K562 (cell line): ENCODE data around the gene EML2. TPM values are rescaled to one million over a fixed set of nuclear protein-coding genes. Genes with fewer than 3 reads are reported as not detected.
A peak's percentile ranks its signal among the peaks of the same experiment; 100 is the strongest.

Experiments
- BHLHE40 ChIP-seq: IDR thresholded peaks from 2 replicates; pipeline ENCODE4 v1.6.1; 2011; ENCODE audit warnings: low read length, improper control_type of control experiment
- FOXP1 ChIP-seq: sonication (generic); formaldehyde crosslinking; IDR thresholded peaks from 2 replicates; pipeline ENCODE4 v1.8.0; 2022; ENCODE audit warnings: mild to moderate bottlenecking, missing genetic modification reagents
- HDAC8 ChIP-seq: fragments of 450-650 bp; IDR thresholded peaks from 2 replicates; pipeline ENCODE4 v1.6.1; 2016; ENCODE audit warnings: mild to moderate bottlenecking, missing genetic modification characterization, moderate library complexity, missing compliant biosample characterization
- HEY1 ChIP-seq: fragments of 250-450 bp; sonication (Bioruptor Pico); IDR thresholded peaks from 2 replicates; pipeline ENCODE4 v1.5.0; 2020; ENCODE audit warnings: mild to moderate bottlenecking, moderate library complexity, borderline replicate concordance
- HNRNPH1 ChIP-seq: fragments of 200-400 bp; formaldehyde crosslinking; optimal IDR thresholded peaks from 2 replicates; pipeline ENCODE3; 2017; ENCODE audit warnings: low read depth, mild to moderate bottlenecking, low read length, moderate library complexity
- PHF21A ChIP-seq: fragments of 450-650 bp; IDR thresholded peaks from 2 replicates; pipeline ENCODE4 v1.6.1; 2017; ENCODE audit warnings: low read depth, borderline replicate concordance
- TCF3 ChIP-seq: sonication (generic); formaldehyde crosslinking; IDR thresholded peaks from 2 replicates; pipeline ENCODE4 v1.4.0; 2020; ENCODE audit warnings: mild to moderate bottlenecking, missing genetic modification reagents
- ZNF75A ChIP-seq: fragments of 450-650 bp; formaldehyde crosslinking; IDR thresholded peaks from 2 replicates; pipeline ENCODE4 v1.4.0; 2020; ENCODE audit warnings: mild to moderate bottlenecking
- polyA plus RNA-seq, 8 experiments: library from polyadenylated mRNA; depleted of rRNA in 4 of 8; stranded (reverse) in 5 of 8; unstranded in 3 of 8; fragments of >200 nt; fragmentation: Nextera tagmentation in 2 of 8; fragmentation: Illumina TruSeq in 1 of 8; extraction: Ambion mirVana in 2 of 8; extraction: Trizol in 1 of 8; gene quantifications; 2 replicates each; pipeline versions ENCODE4 v1.2.1 to v1.2.3, GENCODE V29; 2011 to 2014; ENCODE audit warnings: inconsistent platforms in 1 of 8, missing spikeins in 1 of 8
- total RNA-seq, 7 experiments: library from RNA; depleted of rRNA in 6 of 7; stranded (reverse); fragments of >200 nt in 6 of 7; fragmentation: Illumina TruSeq in 2 of 7; extraction: Trizol in 2 of 7; gene quantifications; 2 replicates each; pipeline versions ENCODE4 v1.2.1 to v1.2.3, GENCODE V29; 2011 to 2021; ENCODE audit warnings: low replicate concordance in 1 of 7
- TF ChIP-seq, protein P1 (sequence below): fragments of 250-450 bp; sonication (Bioruptor Pico); IDR thresholded peaks from 2 replicates; pipeline ENCODE4 v1.5.0; 2022; ENCODE audit warnings: mild to moderate bottlenecking
- TF ChIP-seq, protein P2 (sequence below), 2 experiments: fragments of 250-450 bp in 1 of 2; fragments of 450-650 bp in 1 of 2; sonication (Bioruptor Pico) in 1 of 2; IDR thresholded peaks; 2 replicates each; pipeline versions ENCODE4 v1.6.1 to v1.8.0; 2016 to 2021; ENCODE audit warnings: mild to moderate bottlenecking in 2 of 2, moderate library complexity in 2 of 2, missing compliant biosample characterization in 1 of 2, missing genetic modification characterization in 1 of 2
- TF ChIP-seq, protein P3 (sequence below): sonication (generic); formaldehyde crosslinking; IDR thresholded peaks from 2 replicates; pipeline ENCODE4 v1.8.1; 2023; ENCODE audit warnings: missing genetic modification reagents, mild to moderate bottlenecking, borderline replicate concordance
- TF ChIP-seq, protein P4 (sequence below): fragments of 250-450 bp; sonication (Bioruptor Pico); IDR thresholded peaks from 2 replicates; pipeline ENCODE4 v1.8.0; 2022; ENCODE audit warnings: moderate library complexity, mild to moderate bottlenecking, inconsistent platforms
- TF ChIP-seq, protein P5 (sequence below), 2 experiments: fragments of 150-350 bp in 1 of 2; IDR thresholded peaks; 2 replicates each; pipeline ENCODE4 v1.6.1; 2012 to 2016; ENCODE audit warnings: low read depth in 2 of 2, low read length in 2 of 2, mild to moderate bottlenecking in 1 of 2, moderate library complexity in 1 of 2

Gene EML2
- total and polyA plus RNA-seq, 9 of the 15 experiments (the other 6 are each of a cell fraction or from before 2014, with no cell fraction given), result 2.6 to 69.6 (median 24.8) TPM

DNA sequence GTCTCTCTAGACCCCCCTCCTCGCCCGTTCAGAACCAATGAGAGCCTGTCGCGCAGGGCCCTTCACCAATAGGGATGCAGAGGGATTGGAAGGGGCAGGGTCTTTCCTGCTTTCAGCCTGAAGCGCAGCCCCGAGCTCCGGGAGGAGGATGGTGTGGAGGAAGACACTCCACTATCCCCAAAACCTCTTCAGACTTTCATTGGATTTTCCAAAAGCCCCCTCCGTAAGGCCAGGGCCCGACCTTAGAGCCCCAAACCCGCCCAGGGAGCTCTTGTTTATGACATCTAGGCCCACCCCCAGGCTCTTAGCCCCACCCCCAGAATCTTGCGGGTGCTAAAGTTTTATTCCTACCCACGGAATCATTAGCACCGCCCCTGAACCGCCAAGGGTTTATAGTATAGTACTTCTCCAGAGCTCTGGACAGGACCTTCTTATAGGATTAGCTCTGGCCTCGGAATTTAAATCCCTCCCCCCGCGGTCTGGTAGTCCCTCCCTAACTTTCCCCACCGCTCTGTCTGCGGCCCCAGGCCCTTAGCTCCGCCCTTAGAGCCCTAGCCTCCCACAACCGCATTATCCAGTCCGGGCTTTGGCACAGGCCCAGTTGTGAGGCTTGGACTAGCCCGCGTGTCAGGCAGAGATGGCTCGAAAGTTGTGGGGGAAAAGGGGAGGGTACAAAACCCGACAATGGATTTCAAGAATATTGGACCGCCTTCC is 6.6 kb upstream of the EML2 start (continued):
- TF ChIP-seq, protein P1, sequence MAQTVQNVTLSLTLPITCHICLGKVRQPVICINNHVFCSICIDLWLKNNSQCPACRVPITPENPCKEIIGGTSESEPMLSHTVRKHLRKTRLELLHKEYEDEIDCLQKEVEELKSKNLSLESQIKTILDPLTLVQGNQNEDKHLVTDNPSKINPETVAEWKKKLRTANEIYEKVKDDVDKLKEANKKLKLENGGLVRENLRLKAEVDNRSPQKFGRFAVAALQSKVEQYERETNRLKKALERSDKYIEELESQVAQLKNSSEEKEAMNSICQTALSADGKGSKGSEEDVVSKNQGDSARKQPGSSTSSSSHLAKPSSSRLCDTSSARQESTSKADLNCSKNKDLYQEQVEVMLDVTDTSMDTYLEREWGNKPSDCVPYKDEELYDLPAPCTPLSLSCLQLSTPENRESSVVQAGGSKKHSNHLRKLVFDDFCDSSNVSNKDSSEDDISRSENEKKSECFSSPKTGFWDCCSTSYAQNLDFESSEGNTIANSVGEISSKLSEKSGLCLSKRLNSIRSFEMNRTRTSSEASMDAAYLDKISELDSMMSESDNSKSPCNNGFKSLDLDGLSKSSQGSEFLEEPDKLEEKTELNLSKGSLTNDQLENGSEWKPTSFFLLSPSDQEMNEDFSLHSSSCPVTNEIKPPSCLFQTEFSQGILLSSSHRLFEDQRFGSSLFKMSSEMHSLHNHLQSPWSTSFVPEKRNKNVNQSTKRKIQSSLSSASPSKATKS (CRISPR knock-in tag), result no peak
- TF ChIP-seq FOXP1 (CRISPR knock-in tag) (peak; percentile 76; the same call in 1 of the 2 replicates), HEY1 (CRISPR knock-in tag) (no peak), HDAC8 (tag) (no peak), PHF21A (no peak; the same call in 1 of the 2 replicates), TCF3 (no peak), ZNF75A (CRISPR knock-in tag) (no peak), HNRNPH1 (no peak), BHLHE40 (peak; percentile 17; the same call in 1 of the 2 replicates)
- TF ChIP-seq, protein P2, sequence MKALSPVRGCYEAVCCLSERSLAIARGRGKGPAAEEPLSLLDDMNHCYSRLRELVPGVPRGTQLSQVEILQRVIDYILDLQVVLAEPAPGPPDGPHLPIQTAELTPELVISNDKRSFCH (CRISPR knock-in tag; IDR thresholded peaks at IDR 0.05), result no peak
- TF ChIP-seq, protein P2 (tag; IDR thresholded peaks at IDR 0.05), result 0 out of 2 replicates have a peak, but pooled peaks have one; percentile 48
- TF ChIP-seq, protein P3, sequence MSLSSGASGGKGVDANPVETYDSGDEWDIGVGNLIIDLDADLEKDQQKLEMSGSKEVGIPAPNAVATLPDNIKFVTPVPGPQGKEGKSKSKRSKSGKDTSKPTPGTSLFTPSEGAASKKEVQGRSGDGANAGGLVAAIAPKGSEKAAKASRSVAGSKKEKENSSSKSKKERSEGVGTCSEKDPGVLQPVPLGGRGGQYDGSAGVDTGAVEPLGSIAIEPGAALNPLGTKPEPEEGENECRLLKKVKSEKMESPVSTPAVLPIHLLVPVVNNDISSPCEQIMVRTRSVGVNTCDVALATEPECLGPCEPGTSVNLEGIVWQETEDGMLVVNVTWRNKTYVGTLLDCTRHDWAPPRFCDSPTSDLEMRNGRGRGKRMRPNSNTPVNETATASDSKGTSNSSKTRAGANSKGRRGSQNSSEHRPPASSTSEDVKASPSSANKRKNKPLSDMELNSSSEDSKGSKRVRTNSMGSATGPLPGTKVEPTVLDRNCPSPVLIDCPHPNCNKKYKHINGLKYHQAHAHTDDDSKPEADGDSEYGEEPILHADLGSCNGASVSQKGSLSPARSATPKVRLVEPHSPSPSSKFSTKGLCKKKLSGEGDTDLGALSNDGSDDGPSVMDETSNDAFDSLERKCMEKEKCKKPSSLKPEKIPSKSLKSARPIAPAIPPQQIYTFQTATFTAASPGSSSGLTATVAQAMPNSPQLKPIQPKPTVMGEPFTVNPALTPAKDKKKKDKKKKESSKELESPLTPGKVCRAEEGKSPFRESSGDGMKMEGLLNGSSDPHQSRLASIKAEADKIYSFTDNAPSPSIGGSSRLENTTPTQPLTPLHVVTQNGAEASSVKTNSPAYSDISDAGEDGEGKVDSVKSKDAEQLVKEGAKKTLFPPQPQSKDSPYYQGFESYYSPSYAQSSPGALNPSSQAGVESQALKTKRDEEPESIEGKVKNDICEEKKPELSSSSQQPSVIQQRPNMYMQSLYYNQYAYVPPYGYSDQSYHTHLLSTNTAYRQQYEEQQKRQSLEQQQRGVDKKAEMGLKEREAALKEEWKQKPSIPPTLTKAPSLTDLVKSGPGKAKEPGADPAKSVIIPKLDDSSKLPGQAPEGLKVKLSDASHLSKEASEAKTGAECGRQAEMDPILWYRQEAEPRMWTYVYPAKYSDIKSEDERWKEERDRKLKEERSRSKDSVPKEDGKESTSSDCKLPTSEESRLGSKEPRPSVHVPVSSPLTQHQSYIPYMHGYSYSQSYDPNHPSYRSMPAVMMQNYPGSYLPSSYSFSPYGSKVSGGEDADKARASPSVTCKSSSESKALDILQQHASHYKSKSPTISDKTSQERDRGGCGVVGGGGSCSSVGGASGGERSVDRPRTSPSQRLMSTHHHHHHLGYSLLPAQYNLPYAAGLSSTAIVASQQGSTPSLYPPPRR (CRISPR knock-in tag), result no peak
- TF ChIP-seq, protein P4, sequence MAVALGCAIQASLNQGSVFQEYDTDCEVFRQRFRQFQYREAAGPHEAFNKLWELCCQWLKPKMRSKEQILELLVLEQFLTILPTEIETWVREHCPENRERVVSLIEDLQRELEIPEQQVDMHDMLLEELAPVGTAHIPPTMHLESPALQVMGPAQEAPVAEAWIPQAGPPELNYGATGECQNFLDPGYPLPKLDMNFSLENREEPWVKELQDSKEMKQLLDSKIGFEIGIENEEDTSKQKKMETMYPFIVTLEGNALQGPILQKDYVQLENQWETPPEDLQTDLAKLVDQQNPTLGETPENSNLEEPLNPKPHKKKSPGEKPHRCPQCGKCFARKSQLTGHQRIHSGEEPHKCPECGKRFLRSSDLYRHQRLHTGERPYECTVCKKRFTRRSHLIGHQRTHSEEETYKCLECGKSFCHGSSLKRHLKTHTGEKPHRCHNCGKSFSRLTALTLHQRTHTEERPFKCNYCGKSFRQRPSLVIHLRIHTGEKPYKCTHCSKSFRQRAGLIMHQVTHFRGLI (CRISPR knock-in tag), result no peak
- TF ChIP-seq, protein P5, sequence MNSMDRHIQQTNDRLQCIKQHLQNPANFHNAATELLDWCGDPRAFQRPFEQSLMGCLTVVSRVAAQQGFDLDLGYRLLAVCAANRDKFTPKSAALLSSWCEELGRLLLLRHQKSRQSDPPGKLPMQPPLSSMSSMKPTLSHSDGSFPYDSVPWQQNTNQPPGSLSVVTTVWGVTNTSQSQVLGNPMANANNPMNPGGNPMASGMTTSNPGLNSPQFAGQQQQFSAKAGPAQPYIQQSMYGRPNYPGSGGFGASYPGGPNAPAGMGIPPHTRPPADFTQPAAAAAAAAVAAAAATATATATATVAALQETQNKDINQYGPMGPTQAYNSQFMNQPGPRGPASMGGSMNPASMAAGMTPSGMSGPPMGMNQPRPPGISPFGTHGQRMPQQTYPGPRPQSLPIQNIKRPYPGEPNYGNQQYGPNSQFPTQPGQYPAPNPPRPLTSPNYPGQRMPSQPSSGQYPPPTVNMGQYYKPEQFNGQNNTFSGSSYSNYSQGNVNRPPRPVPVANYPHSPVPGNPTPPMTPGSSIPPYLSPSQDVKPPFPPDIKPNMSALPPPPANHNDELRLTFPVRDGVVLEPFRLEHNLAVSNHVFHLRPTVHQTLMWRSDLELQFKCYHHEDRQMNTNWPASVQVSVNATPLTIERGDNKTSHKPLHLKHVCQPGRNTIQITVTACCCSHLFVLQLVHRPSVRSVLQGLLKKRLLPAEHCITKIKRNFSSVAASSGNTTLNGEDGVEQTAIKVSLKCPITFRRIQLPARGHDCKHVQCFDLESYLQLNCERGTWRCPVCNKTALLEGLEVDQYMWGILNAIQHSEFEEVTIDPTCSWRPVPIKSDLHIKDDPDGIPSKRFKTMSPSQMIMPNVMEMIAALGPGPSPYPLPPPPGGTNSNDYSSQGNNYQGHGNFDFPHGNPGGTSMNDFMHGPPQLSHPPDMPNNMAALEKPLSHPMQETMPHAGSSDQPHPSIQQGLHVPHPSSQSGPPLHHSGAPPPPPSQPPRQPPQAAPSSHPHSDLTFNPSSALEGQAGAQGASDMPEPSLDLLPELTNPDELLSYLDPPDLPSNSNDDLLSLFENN (IDR thresholded peaks at IDR 0.05; ENCODE audit: low read depth in 2 of 2, low read length in 2 of 2), result no peak
